Thoracic aorta (tissue), 2 donors: ENCODE results near the gene S100A12. TPM values are rescaled to one million over a fixed set of nuclear protein-coding genes. Genes with fewer than 3 reads are reported as not detected.

Experiments used
- ATAC-seq: fragments of 150-250 bp; one replicate; pipeline ENCODE4 v1.8.0; 2017; ENCODE audit warnings: low read depth; ENCODE audit not compliant: insufficient number of reproducible peaks, low FRiP score
- DNase-seq: peaks from one replicate; pipeline ENCODE4 v3.0.0-alpha.2; 2020; ENCODE audit warnings: low spot score
- H3K27ac ChIP-seq, 2 donors: fragments of 200-600 bp; sonication (generic); 1 replicate in 1 of 2; 2 replicates in 1 of 2; pipeline ENCODE4 v1.5.1; 2016; ENCODE audit warnings: mild to moderate bottlenecking in 2 of 2, moderate library complexity in 2 of 2
- H3K27me3 ChIP-seq: fragments of 200-600 bp; sonication (generic); replicated peaks from 2 replicates; pipeline ENCODE4 v1.6.0; 2016; ENCODE audit warnings: mild to moderate bottlenecking; ENCODE audit not compliant: insufficient read depth
- H3K36me3 ChIP-seq: fragments of 200-600 bp; sonication (generic); one replicate; pipeline ENCODE4 v1.5.1; 2016
- H3K4me1 ChIP-seq, 2 donors: fragments of 200-600 bp; sonication (generic); 1 replicate in 1 of 2; 2 replicates in 1 of 2; pipeline versions ENCODE4 v1.5.1 to v1.6.0; 2016; ENCODE audit warnings: low read depth in 2 of 2, mild to moderate bottlenecking in 1 of 2; ENCODE audit not compliant: control insufficient read depth in 1 of 2
- H3K4me3 ChIP-seq: fragments of 200-600 bp; sonication (generic); 2 replicates; pipeline ENCODE4 v1.5.1; 2016; ENCODE audit warnings: mild to moderate bottlenecking
- H3K9me3 ChIP-seq: fragments of 200-600 bp; sonication (generic); 2 replicates; pipeline ENCODE4 v1.5.1; 2016
- CTCF ChIP-seq: fragments of 200-600 bp; sonication (generic); IDR thresholded peaks from one replicate; pipeline ENCODE4 v1.5.1; 2019; ENCODE audit warnings: antibody characterized with exemption
- total RNA-seq, 2 donors: library from RNA; depleted of rRNA; stranded (reverse); fragments of >200 nt; gene quantifications; one replicate each; pipeline versions ENCODE4 v1.1.0 to v1.2.3, GENCODE V29; 2016

S100A12 gene
- total RNA-seq, 2 donors from 2014 or later: 22.5 TPM; not detected in 1

DNA sequence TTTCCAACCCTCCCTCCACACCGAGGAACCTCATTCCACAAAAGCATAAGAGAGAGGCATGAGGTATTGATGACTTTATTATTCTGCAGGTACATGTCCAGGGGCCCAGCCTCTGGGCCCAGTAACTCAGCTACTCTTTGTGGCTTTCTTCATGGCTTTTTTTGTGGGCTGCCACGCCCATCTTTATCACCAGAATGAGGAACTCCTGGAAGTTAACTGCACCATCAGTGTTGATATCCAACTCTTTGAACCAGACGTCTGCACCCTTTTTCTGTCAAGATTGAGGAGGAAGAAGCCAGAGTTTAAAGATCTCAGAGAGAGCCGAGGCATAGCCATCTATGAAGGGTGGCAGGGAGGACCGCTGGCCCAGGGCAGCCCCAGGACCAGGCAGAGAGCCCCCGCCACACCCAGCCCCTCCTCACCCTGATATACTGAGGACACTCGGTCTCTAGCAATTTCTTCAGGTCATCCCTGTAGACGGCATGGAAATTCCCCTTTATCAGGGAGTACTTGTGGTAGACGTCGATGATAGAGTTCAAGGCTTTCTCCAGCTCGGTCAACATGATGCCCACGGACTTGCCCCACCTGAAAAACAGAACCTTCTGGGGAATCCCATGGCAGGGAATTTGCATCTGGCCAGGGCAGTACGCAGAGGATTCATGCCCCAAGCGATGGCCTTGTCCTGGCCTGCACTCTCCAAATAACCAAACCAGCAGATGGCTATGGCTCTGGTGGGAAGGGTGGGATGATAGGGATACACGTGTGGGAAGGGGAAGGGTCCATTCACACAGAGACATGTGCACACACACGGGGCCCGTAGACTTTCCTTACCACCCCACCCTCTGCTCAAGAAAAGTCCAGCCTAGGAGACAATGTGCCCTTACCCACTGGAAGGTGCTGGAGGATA, 14.8 kb upstream of the S100A12 start:
- H3K27me3 ChIP-seq: no peaks in the 10 kb centered on the region
- no peak for TF ChIP-seq CTCF
- DNase-seq (no peak), ATAC-seq (no peak)
- no peak overlapping the region for H3K27ac ChIP-seq
- no peaks in the 10 kb centered on the region for H3K36me3 ChIP-seq
- no peak overlapping the region for H3K4me3 ChIP-seq
- H3K4me1 ChIP-seq: no peaks in the 10 kb centered on the region
- H3K9me3 ChIP-seq: no peaks in the 10 kb centered on the region

GRCh38 chr1:153389401-153389800, 14.0 kb upstream of the S100A12 start:
- Histone ChIP-seq H3K4me3 (no peak overlapping the region), H3K9me3 (no peaks in the 10 kb centered on the region), H3K4me1 (no peaks in the 10 kb centered on the region), H3K36me3 (no peaks in the 10 kb centered on the region), H3K27me3 (no peaks in the 10 kb centered on the region), H3K27ac (no peak overlapping the region)
- no peak for TF ChIP-seq CTCF
- ATAC-seq: no peak
- DNase-seq: no peak

GRCh38 chr1:153387785-153388184, 12.4 kb upstream of the S100A12 start:
- Histone ChIP-seq H3K27ac (no peak overlapping the region), H3K4me3 (no peak overlapping the region), H3K36me3 (no peaks in the 10 kb centered on the region), H3K4me1 (no peaks in the 10 kb centered on the region), H3K27me3 (no peaks in the 10 kb centered on the region), H3K9me3 (no peaks in the 10 kb centered on the region)
- TF ChIP-seq CTCF: no peak
- ATAC-seq (no peak), DNase-seq (no peak)

- Histone ChIP-seq H3K36me3 (no peaks in the 10 kb centered on the region), H3K4me3 (no peak overlapping the region), H3K27me3 (no peaks in the 10 kb centered on the region), H3K4me1 (no peaks in the 10 kb centered on the region), H3K27ac (no peak overlapping the region), H3K9me3 (no peaks in the 10 kb centered on the region)
- DNase-seq (no peak), ATAC-seq (no peak)
- TF ChIP-seq CTCF: no peak
Observed at GRCh38 chr1:153387001-153387400, 11.6 kb upstream of the S100A12 start.

DNA sequence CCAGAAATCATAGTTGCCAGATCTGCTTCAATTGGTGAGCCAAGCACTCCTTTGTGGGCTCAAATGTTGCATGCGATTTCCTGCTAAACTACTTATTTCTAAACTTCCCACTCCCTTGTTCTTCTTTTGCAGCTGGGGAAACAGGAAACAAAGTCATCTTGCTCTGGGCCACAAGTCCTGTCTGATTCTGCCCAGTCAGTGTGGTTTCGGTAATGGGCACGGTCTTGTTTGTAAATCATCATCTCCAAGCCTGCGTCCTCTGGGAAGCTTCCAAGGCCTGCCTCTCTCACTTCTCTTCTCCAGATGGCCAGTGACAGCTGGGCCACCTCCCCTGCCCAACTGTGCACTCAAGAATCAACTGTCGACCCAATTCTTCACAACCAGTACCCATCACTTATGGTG, 11.1 kb upstream of the S100A12 start:
- no peaks in the 10 kb centered on the region for H3K27me3 ChIP-seq
- H3K4me1 ChIP-seq: no peaks in the 10 kb centered on the region
- H3K9me3 ChIP-seq: no peaks in the 10 kb centered on the region
- ATAC-seq: no peak
- no peaks in the 10 kb centered on the region for H3K36me3 ChIP-seq
- TF ChIP-seq CTCF: no peak
- no peak for DNase-seq
- H3K27ac ChIP-seq: no peak overlapping the region
- H3K4me3 ChIP-seq: no peak overlapping the region
